Heart right ventricle (tissue), 16 donors: ENCODE measurements around the gene GABRP. TPM values are rescaled to one million over a fixed set of nuclear protein-coding genes. Genes with fewer than 3 reads are reported as not detected.

Source experiments
- ATAC-seq, 8 donors: fragments of 200-7000 bp; cut with Tn5 transposase; one replicate each; pipeline ENCODE4 v1.9.1; 2020; ENCODE audit warnings: mild to moderate bottlenecking in 8 of 8, moderate library complexity in 8 of 8, moderate number of reproducible peaks in 1 of 8
- DNase-seq, 2 donors: peaks; one replicate each; pipeline ENCODE4 v3.0.0-alpha.2; 2020
- H3K27ac ChIP-seq, 10 donors: fragments of 200-600 bp; sonication (generic) in 2 of 10; one replicate each; pipeline versions ENCODE4 v1.5.0 to v1.8.0; 2020 to 2022; ENCODE audit warnings: mild to moderate bottlenecking in 3 of 10
- H3K27me3 ChIP-seq, 7 donors: fragments of 200-600 bp; one replicate each; pipeline ENCODE4 v1.8.0; 2021 to 2022; ENCODE audit warnings: mild to moderate bottlenecking in 2 of 7
- H3K36me3 ChIP-seq, 9 donors: fragments of 200-600 bp; sonication (generic) in 1 of 9; one replicate each; pipeline versions ENCODE4 v1.5.0 to v1.8.0; 2020 to 2022; ENCODE audit warnings: mild to moderate bottlenecking in 2 of 9
- H3K4me1 ChIP-seq, 9 donors: fragments of 200-600 bp; sonication (generic) in 1 of 9; one replicate each; pipeline versions ENCODE4 v1.5.0 to v1.8.0; 2020 to 2022; ENCODE audit warnings: mild to moderate bottlenecking in 4 of 9
- H3K4me3 ChIP-seq, 10 donors: fragments of 200-600 bp; sonication (generic) in 2 of 10; one replicate each; pipeline versions ENCODE4 v1.5.0 to v1.8.0; 2020 to 2022; ENCODE audit warnings: mild to moderate bottlenecking in 7 of 10, moderate library complexity in 2 of 10
- H3K9me3 ChIP-seq, 11 donors: fragments of 200-600 bp in 10 of 11; sonication (generic) in 2 of 11; one replicate each; pipeline versions ENCODE4 v1.5.0 to v1.8.0; 2013 to 2022; ENCODE audit warnings: mild to moderate bottlenecking in 2 of 11, control low read depth in 1 of 11, moderate library complexity in 1 of 11
- WGBS, 2 donors: extraction: QIAGEN DNeasy Blood & Tissue Kit; methylation state at CpG; one replicate each; pipeline ENCODE4 v1.1.7; 2013; ENCODE audit warnings: inconsistent platforms in 1 of 2; 5-methylcytosine and 5-hydroxymethylcytosine counted together
- intact Hi-C, 10 donors: fragments of 100-400 bp; cut with DNase I; formaldehyde crosslinking; loops; one replicate each; pipeline versions ENCODE4 v1.11.1 to v1.14.2; 2022
- polyA plus RNA-seq, 2 donors: library from polyadenylated mRNA; stranded (reverse); fragments of 200-250 nt; gene quantifications; one replicate each; pipeline ENCODE4 v1.2.3, GENCODE V29; 2013
- total RNA-seq, 10 donors: library from RNA; stranded (reverse); fragmentation: NEBNext Ultra II Directional in 3 of 10; extraction: Animal tissue kit (Norgen Biotek cat#: 25700) in 3 of 10; gene quantifications; one replicate each; pipeline versions ENCODE4 v1.2.1 to v1.2.4, GENCODE V29; 2021 to 2023
- TF ChIP-seq, protein P1 (sequence below), 9 donors: fragments of 200-600 bp; sonication (generic) in 2 of 9; IDR thresholded peaks; one replicate each; pipeline versions ENCODE4 v1.5.0 to v1.8.0; 2021 to 2022; ENCODE audit warnings: antibody characterized with exemption in 9 of 9, mild to moderate bottlenecking in 5 of 9, moderate library complexity in 1 of 9
- donor health status: Arrhythmogenic right ventricular cardiomyopathy.
- donor health status: ischemic (EF 13 %, LVEDD 7.1; RV severe dilation, severe dysfunction).
- donor health status: healthy with polysubstance abuse.
- donor health status: DM: no; HTN: yes; CAD: no.
- donor health status: DM: no; HTN: no; CAD: no.
- donor health status: ischemic (EF 25% LVEDD 6.9; RV normal size, moderate dysfunction).
- donor health status: ischemic (EF 25% LVEDD 5.7; RV mildly dilated, moderate dysfunction).
- donor health status: healthy.
- donor health status: DM: yes; HTN: yes; CAD: no.
- donor health status: Ischemic cardiomyopathy.
- donor health status: ischemic (EF 35%, LVEDD 5.7; RV mildly dilated, moderate dysfunction).
- donor health status: nonischemic (EF 11% LVEDD 7.7; RV severe dilation, severe dysfunction).
- donor health status: DM: yes; HTN: yes; CAD: no.
- donor health status: PGD.
- donor health status: ischemic (EF 29% LVEDD 5.4; RV normal size, mild dysfunction).
- donor health status: nonischemic (EF 23%, LVEDD 6.1; RV moderate dilation, normal function).

GABRP gene
- total and polyA plus RNA-seq, 12 donors, result 0.07 to 1.6 (median 0.46) TPM; not detected in 1

DNA sequence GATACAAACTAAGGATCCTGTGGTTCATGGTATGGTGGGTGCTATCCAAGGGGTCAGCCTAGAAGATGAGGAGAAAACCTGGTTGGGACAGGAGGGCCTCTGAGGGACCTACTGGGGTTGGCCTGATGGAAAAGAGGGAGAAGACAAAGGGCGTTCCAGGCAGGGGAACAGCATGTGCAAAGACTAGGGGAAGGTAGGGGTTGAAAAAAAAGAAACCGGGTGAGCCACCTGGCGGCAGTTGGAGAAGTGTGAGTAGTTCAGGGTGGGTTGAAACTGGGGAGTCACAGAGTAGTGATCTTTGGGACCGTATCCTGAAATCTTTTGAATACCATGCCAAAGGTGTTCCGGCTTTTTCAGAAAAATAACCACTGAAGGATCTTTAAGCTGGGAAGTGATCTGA, 8.7 kb upstream of the GABRP start:
- no peaks in the 10 kb centered on the region for H3K9me3 ChIP-seq
- DNase-seq (no peak), ATAC-seq (no peak)
- H3K27ac ChIP-seq, result no peak overlapping the region
- H3K4me3 ChIP-seq, result no peak overlapping the region
- H3K36me3 ChIP-seq, result no peaks in the 10 kb centered on the region
- intact Hi-C loops, result no loop called here
- TF ChIP-seq, protein P1, sequence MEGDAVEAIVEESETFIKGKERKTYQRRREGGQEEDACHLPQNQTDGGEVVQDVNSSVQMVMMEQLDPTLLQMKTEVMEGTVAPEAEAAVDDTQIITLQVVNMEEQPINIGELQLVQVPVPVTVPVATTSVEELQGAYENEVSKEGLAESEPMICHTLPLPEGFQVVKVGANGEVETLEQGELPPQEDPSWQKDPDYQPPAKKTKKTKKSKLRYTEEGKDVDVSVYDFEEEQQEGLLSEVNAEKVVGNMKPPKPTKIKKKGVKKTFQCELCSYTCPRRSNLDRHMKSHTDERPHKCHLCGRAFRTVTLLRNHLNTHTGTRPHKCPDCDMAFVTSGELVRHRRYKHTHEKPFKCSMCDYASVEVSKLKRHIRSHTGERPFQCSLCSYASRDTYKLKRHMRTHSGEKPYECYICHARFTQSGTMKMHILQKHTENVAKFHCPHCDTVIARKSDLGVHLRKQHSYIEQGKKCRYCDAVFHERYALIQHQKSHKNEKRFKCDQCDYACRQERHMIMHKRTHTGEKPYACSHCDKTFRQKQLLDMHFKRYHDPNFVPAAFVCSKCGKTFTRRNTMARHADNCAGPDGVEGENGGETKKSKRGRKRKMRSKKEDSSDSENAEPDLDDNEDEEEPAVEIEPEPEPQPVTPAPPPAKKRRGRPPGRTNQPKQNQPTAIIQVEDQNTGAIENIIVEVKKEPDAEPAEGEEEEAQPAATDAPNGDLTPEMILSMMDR (IDR thresholded peaks at IDR 0.05), result no peak
- no peaks in the 10 kb centered on the region for H3K27me3 ChIP-seq
- 91 to 97% methylated on average over 5 of the region's 5 CpGs for WGBS, 2 donors
- no peaks in the 10 kb centered on the region for H3K4me1 ChIP-seq

DNA sequence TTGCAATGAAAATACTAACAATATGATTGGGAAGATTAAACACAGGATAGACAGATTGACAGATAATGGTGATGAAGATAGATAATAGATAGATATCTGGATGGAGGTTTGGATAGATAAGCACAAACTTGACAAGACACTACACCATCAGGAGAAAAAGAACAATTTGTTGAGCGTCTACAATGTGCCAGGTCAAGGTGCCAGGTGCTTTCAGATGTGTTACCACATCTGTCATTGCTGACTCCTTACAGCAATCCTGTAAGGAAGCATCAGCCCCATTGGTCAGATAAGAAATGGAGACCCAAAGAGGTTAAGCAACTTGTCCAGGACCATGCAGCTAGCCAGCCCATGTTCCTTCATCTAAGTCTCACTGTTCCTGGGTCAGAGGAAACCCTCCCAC, 1.6 kb upstream of the GABRP start:
- Histone ChIP-seq H3K36me3 (no peaks in the 10 kb centered on the region), H3K27me3 (no peaks in the 10 kb centered on the region), H3K9me3 (no peaks in the 10 kb centered on the region), H3K4me3 (no peak overlapping the region), H3K4me1 (peaks cover 0 to 49% (median 18%) of the 10 kb centered on the region in 9 donors), H3K27ac (peak overlapping the region in 5 of 10 donors; percentile 56 to 75 (median 68))
- DNase-seq, result no peak
- TF ChIP-seq, protein P1 (IDR thresholded peaks at IDR 0.05), result no peak
- ATAC-seq, result peak in 3 of 8 donors; percentile 34 to 43 (median 37)
- WGBS, 2 donors, result 96 to 98% methylated on average over 1 of the region's 1 CpG
- intact Hi-C loops, result no loop called here

DNA sequence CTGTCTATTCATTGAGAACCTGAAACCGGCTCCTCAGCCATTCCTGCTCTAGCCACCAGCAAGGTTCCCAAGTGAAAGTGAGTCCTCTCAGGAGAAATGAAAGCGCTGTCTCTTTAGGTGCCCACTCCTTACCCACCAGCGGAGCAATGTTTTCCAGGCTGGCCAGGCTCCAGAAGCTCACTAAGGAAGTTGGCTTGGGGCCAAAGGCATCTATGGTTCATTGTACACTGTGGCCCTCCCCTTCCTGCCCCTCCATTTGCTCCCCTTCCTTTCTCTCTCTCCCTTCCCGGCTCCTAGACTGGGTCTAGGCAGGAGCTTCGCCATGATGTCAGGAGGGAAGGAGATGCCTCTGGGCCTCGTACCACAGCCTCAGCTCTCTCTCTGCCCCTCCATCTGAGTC, 1.1 kb upstream of the GABRP start:
- peak in 6 of 8 donors; percentile 7 to 61 (median 38) for ATAC-seq
- Histone ChIP-seq H3K4me1 (peaks cover 0 to 49% (median 18%) of the 10 kb centered on the region in 9 donors), H3K4me3 (no peak overlapping the region), H3K9me3 (no peaks in the 10 kb centered on the region), H3K36me3 (no peaks in the 10 kb centered on the region), H3K27ac (peak overlapping the region in 6 of 10 donors; percentile 4 to 75 (median 63)), H3K27me3 (no peaks in the 10 kb centered on the region)
- no peak for DNase-seq
- TF ChIP-seq, protein P1 (IDR thresholded peaks at IDR 0.05), result no peak
- intact Hi-C loops, result no loop called here
- 53 to 64% methylated on average over 6 of the region's 6 CpGs for WGBS, 2 donors

DNA sequence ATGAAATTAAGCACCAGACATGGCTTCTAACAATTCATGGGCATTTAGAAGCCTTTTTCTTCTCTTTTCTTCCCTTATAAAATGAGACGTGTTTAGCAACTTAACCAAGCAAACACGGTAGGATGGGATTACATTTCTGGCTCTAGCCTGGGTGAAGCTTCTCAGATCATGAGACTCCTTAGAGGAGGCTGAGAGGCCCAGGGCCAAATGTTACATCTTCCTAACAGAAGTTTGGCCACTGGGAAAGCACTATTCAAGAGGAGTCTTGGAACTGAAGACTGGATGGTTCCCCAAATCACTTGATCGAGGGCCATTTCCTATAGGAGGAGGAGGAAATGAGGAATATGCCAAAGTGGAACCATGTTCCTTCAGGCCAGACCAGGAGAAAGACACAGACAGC, 1.9 kb downstream of the GABRP start:
- 72 to 78% methylated on average over 3 of the region's 3 CpGs for WGBS, 2 donors

More for the DNA sequence above, 1.9 kb downstream of the GABRP start:
- Histone ChIP-seq H3K27ac (peak overlapping the region in 1 of 10 donors; percentile 8), H3K36me3 (no peaks in the 10 kb centered on the region), H3K4me1 (peaks cover 2 to 78% (median 34%) of the 10 kb centered on the region in 9 donors), H3K27me3 (no peaks in the 10 kb centered on the region), H3K4me3 (no peak overlapping the region), H3K9me3 (no peaks in the 10 kb centered on the region)
- DNase-seq, result no peak
- intact Hi-C loops, result loop anchor here in 1 of 10 donors (5.0 kb wide), 1 partner anchor 148 kb away; no protein-coding TSS in a partner anchor
- ATAC-seq, result no peak
- TF ChIP-seq, protein P1 (IDR thresholded peaks at IDR 0.05), result no peak
